OCI-LY1 (cell line): ENCODE measurements around the gene THUMPD2.

Experiments used
- H2AFZ ChIP-seq: fragments of 200-600 bp; sonication (generic), shearing (Covaris generic); 2 replicates; pipeline ENCODE4 v1.6.0; 2014; ENCODE audit warnings: antibody characterized with exemption, mild to moderate bottlenecking, low read length
- H3F3A ChIP-seq: fragments of 200-600 bp; sonication (generic), shearing (Covaris generic); 2 replicates; pipeline ENCODE4 v1.6.0; 2014; ENCODE audit warnings: mild to moderate bottlenecking, antibody characterized with exemption, low read length, moderate library complexity; ENCODE audit not compliant: insufficient read depth
- H3K27ac ChIP-seq: fragments of 200-600 bp; sonication (generic); 2 replicates; pipeline ENCODE4 v1.5.1; 2014; ENCODE audit warnings: low read length, mixed run types, mild to moderate bottlenecking, low read depth; ENCODE audit not compliant: poor library complexity, severe bottlenecking
- H3K27me3 ChIP-seq: fragments of 200-600 bp; sonication (generic); 2 replicates; pipeline ENCODE4 v1.6.0; 2014; ENCODE audit warnings: antibody characterized with exemption, mild to moderate bottlenecking, low read length, moderate library complexity; ENCODE audit not compliant: insufficient read depth
- H3K36me3 ChIP-seq: fragments of 200-600 bp; sonication (generic); 2 replicates; pipeline ENCODE4 v1.6.1; 2014; ENCODE audit warnings: mild to moderate bottlenecking, antibody characterized with exemption, low read length, moderate library complexity, mixed read lengths; ENCODE audit not compliant: insufficient read depth
- H3K4me1 ChIP-seq: fragments of 200-600 bp; sonication (generic); 2 replicates; pipeline ENCODE4 v1.5.1; 2014; ENCODE audit warnings: mild to moderate bottlenecking, low read length, moderate library complexity; ENCODE audit not compliant: insufficient read depth, severe bottlenecking
- H3K4me2 ChIP-seq: fragments of 200-600 bp; sonication (generic), shearing (Covaris generic); 2 replicates; pipeline ENCODE4 v1.6.1; 2014; ENCODE audit warnings: low read length
- H3K4me3 ChIP-seq: fragments of 200-600 bp; sonication (generic); 2 replicates; pipeline ENCODE4 v1.5.1; 2014; ENCODE audit warnings: low read length, low read depth, mild to moderate bottlenecking, mixed read lengths; ENCODE audit not compliant: poor library complexity, severe bottlenecking
- H3K79me2 ChIP-seq: fragments of 200-600 bp; shearing (Covaris generic); 2 replicates; pipeline ENCODE4 v1.6.1; 2016; ENCODE audit warnings: mixed run types, low read length, mixed read lengths; ENCODE audit not compliant: insufficient read depth
- H3K9ac ChIP-seq: fragments of 200-600 bp; sonication (generic), shearing (Covaris generic); 2 replicates; pipeline ENCODE4 v1.6.1; 2014; ENCODE audit warnings: mild to moderate bottlenecking, low read length, mixed read lengths
- H3K9me2 ChIP-seq: fragments of 200-600 bp; sonication (generic), shearing (Covaris generic); 2 replicates; pipeline ENCODE4 v1.6.1; 2014; ENCODE audit warnings: low read depth, mild to moderate bottlenecking, low read length, mixed read lengths
- H3K9me3 ChIP-seq: fragments of 200-600 bp; shearing (Covaris generic); 2 replicates; pipeline ENCODE4 v1.6.1; 2014; ENCODE audit warnings: low read length, mixed read lengths
- H4K20me1 ChIP-seq: fragments of 200-600 bp; sonication (generic), shearing (Covaris generic); 2 replicates; pipeline ENCODE4 v1.6.0; 2016; ENCODE audit warnings: mild to moderate bottlenecking, low read length; ENCODE audit not compliant: insufficient read depth
- EZH2 ChIP-seq: fragments of 200-600 bp; sonication (generic), shearing (Covaris generic); IDR thresholded peaks from 2 replicates; pipeline ENCODE4 v1.8.0; 2017; ENCODE audit warnings: borderline replicate concordance, mixed run types, mild to moderate bottlenecking, antibody characterized with exemption, low read length, moderate library complexity, mixed read lengths
- TF ChIP-seq, protein P1 (sequence below): fragments of 200-600 bp; sonication (generic), shearing (Covaris generic); IDR thresholded peaks from 2 replicates; pipeline ENCODE4 v1.5.1; 2017; ENCODE audit warnings: mild to moderate bottlenecking, antibody characterized with exemption, low read length, moderate library complexity, mixed read lengths

Gene THUMPD2

GRCh38 chr2:39762448-39762847 lies 16.6 kb downstream of the THUMPD2 start:
- Histone ChIP-seq H3F3A (no peaks in the 10 kb centered on the region), H3K27ac (no peak overlapping the region), H3K27me3 (no peaks in the 10 kb centered on the region), H3K4me1 (no peaks in the 10 kb centered on the region), H3K36me3 (peaks cover 86% of the 10 kb centered on the region), H3K4me2 (no peak overlapping the region), H2AFZ (no peak overlapping the region), H3K79me2 (no peaks in the 10 kb centered on the region), H3K9ac (no peak overlapping the region), H4K20me1 (no peaks in the 10 kb centered on the region), H3K4me3 (no peak overlapping the region), H3K9me3 (no peaks in the 10 kb centered on the region), H3K9me2 (no peaks in the 10 kb centered on the region)
- TF ChIP-seq EZH2 = no peak
- TF ChIP-seq, protein P1, sequence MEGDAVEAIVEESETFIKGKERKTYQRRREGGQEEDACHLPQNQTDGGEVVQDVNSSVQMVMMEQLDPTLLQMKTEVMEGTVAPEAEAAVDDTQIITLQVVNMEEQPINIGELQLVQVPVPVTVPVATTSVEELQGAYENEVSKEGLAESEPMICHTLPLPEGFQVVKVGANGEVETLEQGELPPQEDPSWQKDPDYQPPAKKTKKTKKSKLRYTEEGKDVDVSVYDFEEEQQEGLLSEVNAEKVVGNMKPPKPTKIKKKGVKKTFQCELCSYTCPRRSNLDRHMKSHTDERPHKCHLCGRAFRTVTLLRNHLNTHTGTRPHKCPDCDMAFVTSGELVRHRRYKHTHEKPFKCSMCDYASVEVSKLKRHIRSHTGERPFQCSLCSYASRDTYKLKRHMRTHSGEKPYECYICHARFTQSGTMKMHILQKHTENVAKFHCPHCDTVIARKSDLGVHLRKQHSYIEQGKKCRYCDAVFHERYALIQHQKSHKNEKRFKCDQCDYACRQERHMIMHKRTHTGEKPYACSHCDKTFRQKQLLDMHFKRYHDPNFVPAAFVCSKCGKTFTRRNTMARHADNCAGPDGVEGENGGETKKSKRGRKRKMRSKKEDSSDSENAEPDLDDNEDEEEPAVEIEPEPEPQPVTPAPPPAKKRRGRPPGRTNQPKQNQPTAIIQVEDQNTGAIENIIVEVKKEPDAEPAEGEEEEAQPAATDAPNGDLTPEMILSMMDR = no peak

DNA sequence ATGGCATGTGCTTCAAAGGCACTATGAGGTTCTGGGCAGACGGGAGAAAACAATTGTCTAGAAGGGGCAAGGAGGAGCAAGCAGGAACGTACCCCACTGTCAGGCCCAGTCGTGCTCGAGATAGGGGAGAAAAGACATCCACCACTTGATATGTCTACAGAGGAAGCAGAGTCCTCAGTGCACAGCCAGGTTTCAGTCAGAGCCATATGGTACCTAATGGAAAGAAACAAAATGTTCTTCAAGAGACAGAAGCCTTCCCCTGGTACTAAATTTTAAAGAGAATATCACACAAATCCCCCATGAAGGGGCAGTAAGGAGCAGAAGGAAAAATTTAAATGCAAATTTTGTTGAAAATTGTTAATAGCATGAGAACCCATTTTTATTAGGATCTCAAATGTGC lies 21.9 kb downstream of the THUMPD2 start:
- Histone ChIP-seq H3K4me3 (no peak overlapping the region), H3K4me2 (no peak overlapping the region), H3K79me2 (no peaks in the 10 kb centered on the region), H3K4me1 (no peaks in the 10 kb centered on the region), H2AFZ (no peak overlapping the region), H3K27me3 (no peaks in the 10 kb centered on the region), H4K20me1 (no peaks in the 10 kb centered on the region), H3K27ac (no peak overlapping the region), H3F3A (no peaks in the 10 kb centered on the region), H3K9me3 (no peaks in the 10 kb centered on the region), H3K9ac (no peak overlapping the region), H3K9me2 (no peaks in the 10 kb centered on the region), H3K36me3 (peaks cover 95% of the 10 kb centered on the region)
- TF ChIP-seq EZH2 = no peak
- TF ChIP-seq, protein P1 = no peak

DNA sequence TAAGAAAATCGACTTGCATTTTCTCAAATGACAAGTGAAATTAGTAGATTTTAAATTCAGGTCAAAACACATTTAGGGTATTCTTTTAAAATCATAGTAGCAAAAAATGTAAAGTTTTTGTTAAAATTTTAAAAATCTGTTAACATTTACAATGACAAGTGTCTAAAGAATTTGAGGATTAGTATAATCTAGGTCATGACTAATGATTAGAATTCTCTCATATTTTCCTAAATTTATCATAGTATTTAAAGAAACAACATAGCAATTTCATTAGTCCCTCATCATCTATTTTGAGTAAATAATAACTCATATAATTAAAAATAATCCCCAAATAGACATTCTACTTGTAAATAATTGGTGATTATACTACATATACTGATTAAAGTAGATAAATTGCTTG lies 23.6 kb downstream of the THUMPD2 start:
- Histone ChIP-seq H3K27me3 (no peaks in the 10 kb centered on the region), H3F3A (no peaks in the 10 kb centered on the region), H3K27ac (no peak overlapping the region), H3K9me2 (no peaks in the 10 kb centered on the region), H3K4me2 (no peak overlapping the region), H3K9me3 (no peaks in the 10 kb centered on the region), H3K79me2 (no peaks in the 10 kb centered on the region), H3K4me3 (no peak overlapping the region), H3K9ac (no peak overlapping the region), H4K20me1 (no peaks in the 10 kb centered on the region), H3K36me3 (peaks cover 93% of the 10 kb centered on the region), H3K4me1 (no peaks in the 10 kb centered on the region), H2AFZ (no peak overlapping the region)
- TF ChIP-seq, protein P1 = no peak
- TF ChIP-seq EZH2 = no peak
